OCI-LY1 (cell line): ENCODE results near the gene ASF1B.

Experiments
- EZH2 ChIP-seq: fragments of 200-600 bp; sonication (generic), shearing (Covaris generic); IDR thresholded peaks from 2 replicates; pipeline ENCODE4 v1.8.0; 2017; ENCODE audit warnings: borderline replicate concordance, mixed run types, mild to moderate bottlenecking, antibody characterized with exemption, low read length, moderate library complexity, mixed read lengths
- TF ChIP-seq, protein P1 (sequence below): fragments of 200-600 bp; sonication (generic), shearing (Covaris generic); IDR thresholded peaks from 2 replicates; pipeline ENCODE4 v1.5.1; 2017; ENCODE audit warnings: mild to moderate bottlenecking, antibody characterized with exemption, low read length, moderate library complexity, mixed read lengths

DNA sequence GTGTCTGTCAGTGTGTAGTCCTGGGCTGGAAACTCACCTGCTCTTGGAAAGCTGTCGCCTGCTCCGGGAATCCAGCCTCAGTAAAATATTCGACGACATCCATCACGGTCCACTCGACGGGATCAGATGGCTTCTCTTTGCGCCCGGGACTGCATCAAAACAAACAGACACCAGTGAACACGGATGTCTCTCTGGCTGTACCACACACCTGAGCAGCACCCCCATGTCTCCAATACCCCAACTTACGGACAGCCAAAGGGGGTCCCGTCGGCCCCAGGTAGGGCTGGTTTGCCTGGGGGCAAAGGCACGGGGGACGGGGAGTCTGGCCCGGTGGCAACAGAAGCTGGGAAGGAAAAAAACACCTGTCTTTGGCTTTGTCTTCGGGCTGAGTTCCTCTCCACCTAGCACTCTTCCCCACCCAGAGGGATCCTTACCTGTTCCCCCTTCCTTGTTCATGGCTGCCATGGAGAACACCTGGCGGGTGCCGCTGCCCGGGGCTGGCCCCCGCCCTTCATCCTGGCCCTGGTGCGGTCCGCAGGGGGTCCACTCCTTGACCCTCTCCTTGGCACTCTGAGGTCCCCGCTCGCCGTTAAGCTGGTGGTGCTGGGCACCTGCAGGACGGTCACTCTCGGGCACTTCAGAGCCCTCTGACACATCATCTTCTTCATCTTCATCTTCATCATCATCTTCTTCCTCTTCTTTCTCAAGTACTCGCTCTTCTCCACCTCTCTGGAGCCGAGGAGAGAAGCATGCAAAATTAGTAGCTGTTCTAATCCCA lies 47.6 kb downstream of the ASF1B start:
- no peak for TF ChIP-seq EZH2
- TF ChIP-seq, protein P1, sequence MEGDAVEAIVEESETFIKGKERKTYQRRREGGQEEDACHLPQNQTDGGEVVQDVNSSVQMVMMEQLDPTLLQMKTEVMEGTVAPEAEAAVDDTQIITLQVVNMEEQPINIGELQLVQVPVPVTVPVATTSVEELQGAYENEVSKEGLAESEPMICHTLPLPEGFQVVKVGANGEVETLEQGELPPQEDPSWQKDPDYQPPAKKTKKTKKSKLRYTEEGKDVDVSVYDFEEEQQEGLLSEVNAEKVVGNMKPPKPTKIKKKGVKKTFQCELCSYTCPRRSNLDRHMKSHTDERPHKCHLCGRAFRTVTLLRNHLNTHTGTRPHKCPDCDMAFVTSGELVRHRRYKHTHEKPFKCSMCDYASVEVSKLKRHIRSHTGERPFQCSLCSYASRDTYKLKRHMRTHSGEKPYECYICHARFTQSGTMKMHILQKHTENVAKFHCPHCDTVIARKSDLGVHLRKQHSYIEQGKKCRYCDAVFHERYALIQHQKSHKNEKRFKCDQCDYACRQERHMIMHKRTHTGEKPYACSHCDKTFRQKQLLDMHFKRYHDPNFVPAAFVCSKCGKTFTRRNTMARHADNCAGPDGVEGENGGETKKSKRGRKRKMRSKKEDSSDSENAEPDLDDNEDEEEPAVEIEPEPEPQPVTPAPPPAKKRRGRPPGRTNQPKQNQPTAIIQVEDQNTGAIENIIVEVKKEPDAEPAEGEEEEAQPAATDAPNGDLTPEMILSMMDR = no peak
